K562 (cell line): Measurements from ENCODE around the gene SPIB. TPM values are rescaled to one million over a fixed set of nuclear protein-coding genes. Genes with fewer than 3 reads are reported as not detected.

ENCODE experiments used
- DEAF1 ChIP-seq: fragments of 450-650 bp; formaldehyde crosslinking; IDR thresholded peaks from 2 replicates; pipeline ENCODE4 v1.4.0; 2020; ENCODE audit warnings: mild to moderate bottlenecking, moderate library complexity
- GMEB1 ChIP-seq: fragments of 250-450 bp; sonication (Bioruptor Pico); IDR thresholded peaks from 2 replicates; pipeline ENCODE4 v1.4.0; 2020; ENCODE audit warnings: mild to moderate bottlenecking
- HDAC3 ChIP-seq: fragments of 450-650 bp; IDR thresholded peaks from 2 replicates; pipeline ENCODE4 v1.6.1; 2018; ENCODE audit warnings: borderline replicate concordance, mild to moderate bottlenecking, moderate library complexity; ENCODE audit not compliant: partially characterized antibody
- HIVEP1 ChIP-seq: fragments of 250-450 bp; sonication (Bioruptor Pico); IDR thresholded peaks from 2 replicates; pipeline ENCODE4 v1.4.0; 2020; ENCODE audit warnings: mild to moderate bottlenecking
- KDM2B ChIP-seq: fragments of 250-450 bp; sonication (Bioruptor Pico); IDR thresholded peaks from 2 replicates; pipeline ENCODE4 v1.8.0; 2021; ENCODE audit warnings: mild to moderate bottlenecking, moderate library complexity
- KDM4B ChIP-seq, 2 experiments: fragments of 450-650 bp in 1 of 2; sonication (generic) in 1 of 2; IDR thresholded peaks; 2 replicates each; pipeline ENCODE4 v1.6.1; 2016 to 2017; ENCODE audit warnings: borderline replicate concordance in 2 of 2, antibody characterized with exemption in 1 of 2, low read depth in 1 of 2, mild to moderate bottlenecking in 1 of 2
- MCM2 ChIP-seq: fragments of 450-650 bp; IDR thresholded peaks from 2 replicates; pipeline ENCODE4 v1.6.1; 2017; ENCODE audit warnings: low read depth, mild to moderate bottlenecking
- NRF1 ChIP-seq, 2 experiments: fragments of 450-650 bp; IDR thresholded peaks in 1 of 2; conservative IDR thresholded peaks in 1 of 2; 2 replicates each; pipeline ENCODE4 v1.6.1; 2014; ENCODE audit warnings: mild to moderate bottlenecking in 2 of 2
- POLR2G ChIP-seq: fragments of 200-400 bp; formaldehyde crosslinking; IDR thresholded peaks from 2 replicates; pipeline ENCODE4 v1.6.1; 2017; ENCODE audit warnings: low read depth, mild to moderate bottlenecking, antibody characterized with exemption, low read length, moderate library complexity
- RAD21 ChIP-seq, 2 experiments: fragments of 250-450 bp in 1 of 2; fragments of 450-650 bp in 1 of 2; sonication (Bioruptor Pico) in 1 of 2; formaldehyde crosslinking in 1 of 2; IDR thresholded peaks in 1 of 2; conservative IDR thresholded peaks in 1 of 2; 2 replicates each; pipeline versions ENCODE4 v1.4.0 to v1.8.0; 2020 to 2022; ENCODE audit warnings: mild to moderate bottlenecking in 2 of 2, moderate library complexity in 1 of 2
- RREB1 ChIP-seq: fragments of 250-450 bp; sonication (Bioruptor Pico); IDR thresholded peaks from 2 replicates; pipeline ENCODE4 v1.4.0; 2020
- SMC3 ChIP-seq: conservative IDR thresholded peaks from 2 replicates; pipeline ENCODE4 v1.6.1; 2011; ENCODE audit warnings: low read depth, low read length, improper control_type of control experiment; ENCODE audit not compliant: insufficient read depth
- STAT5A ChIP-seq: IDR thresholded peaks from 2 replicates; pipeline ENCODE4 v1.6.1; 2012; ENCODE audit warnings: low read length, inconsistent platforms, borderline replicate concordance
- ZFP36 ChIP-seq: fragments of 150-350 bp; IDR thresholded peaks from 2 replicates; pipeline ENCODE4 v1.6.1; 2018; ENCODE audit warnings: low read length, low read depth; ENCODE audit not compliant: partially characterized antibody
- ZNF133 ChIP-seq: fragments of 250-450 bp; sonication (Bioruptor Pico); IDR thresholded peaks from 2 replicates; pipeline ENCODE4 v1.4.0; 2020; ENCODE audit warnings: mild to moderate bottlenecking
- ZNF586 ChIP-seq: fragments of 450-650 bp; formaldehyde crosslinking; conservative IDR thresholded peaks from 2 replicates; pipeline ENCODE4 v1.4.0; 2020; ENCODE audit warnings: mild to moderate bottlenecking, moderate library complexity
- ZNF668 ChIP-seq: fragments of 250-450 bp; sonication (Bioruptor Pico); IDR thresholded peaks from 2 replicates; pipeline ENCODE4 v1.8.0; 2022; ENCODE audit warnings: mild to moderate bottlenecking, inconsistent platforms
- polyA plus RNA-seq, 8 experiments: library from polyadenylated mRNA; depleted of rRNA in 4 of 8; stranded (reverse) in 5 of 8; unstranded in 3 of 8; fragments of >200 nt; fragmentation: Nextera tagmentation in 2 of 8; fragmentation: Illumina TruSeq in 1 of 8; extraction: Ambion mirVana in 2 of 8; extraction: Trizol in 1 of 8; gene quantifications; 2 replicates each; pipeline versions ENCODE4 v1.2.1 to v1.2.3, GENCODE V29; 2011 to 2014; ENCODE audit warnings: inconsistent platforms in 1 of 8, missing spikeins in 1 of 8
- total RNA-seq, 7 experiments: library from RNA; depleted of rRNA in 6 of 7; stranded (reverse); fragments of >200 nt in 6 of 7; fragmentation: Illumina TruSeq in 2 of 7; extraction: Trizol in 2 of 7; gene quantifications; 2 replicates each; pipeline versions ENCODE4 v1.2.1 to v1.2.3, GENCODE V29; 2011 to 2021; ENCODE audit warnings: low replicate concordance in 1 of 7

SPIB gene
- total and polyA plus RNA-seq, 9 of the 15 experiments (the other 6 are each of a cell fraction or from before 2014, with no cell fraction given): 0.06 to 1.0 (median 0.43) TPM; not detected in 1

- TF ChIP-seq KDM4B (IDR thresholded peaks at IDR 0.05; ENCODE audit: borderline replicate concordance in 2 of 2, low read depth in 1 of 2) (no peak), SMC3 (no peak), GMEB1 (CRISPR knock-in tag) (peak; percentile 93), DEAF1 (CRISPR knock-in tag) (0 out of 2 replicates have a peak, but pooled peaks have one; percentile 2), HIVEP1 (no peak), STAT5A (no peak), ZFP36 (no peak), ZNF133 (CRISPR knock-in tag) (no peak), ZNF586 (CRISPR knock-in tag) (peak; percentile 8; the same call in 1 of the 2 replicates), HDAC3 (no peak), POLR2G (peak; percentile 97), RAD21 (CRISPR knock-in tag; conservative IDR thresholded peaks at IDR 0.05 in 1 of 2, IDR thresholded peaks at IDR 0.05 in 1 of 2) (peak in 1 of 2 experiments; percentile 16; a peak in 1 of 4 replicates), MCM2 (no peak), NRF1 (conservative IDR thresholded peaks at IDR 0.05 in 1 of 2, IDR thresholded peaks at IDR 0.05 in 1 of 2) (peak; percentile 97 to 98), RREB1 (CRISPR knock-in tag) (0 out of 2 replicates have a peak, but pooled peaks have one; percentile 53), KDM2B (no peak), ZNF668 (CRISPR knock-in tag) (no peak)
Observed at GRCh38 chr19:50383852-50384684, 34.7 kb upstream of the SPIB start, which contains the start of gene POLD1 (continued).
